Measurements from ENCODE around the gene CAMKK1. TPM values are rescaled to one million over a fixed set of nuclear protein-coding genes. Genes with fewer than 3 reads are reported as not detected.

The CAMKK1 gene
- total and polyA plus RNA-seq, 9 of the 15 experiments (the other 6 are each of a cell fraction or from before 2014, with no cell fraction given): 0.34 to 7.5 (median 4.9) TPM

- Histone ChIP-seq H3K9me3 (replicated peaks; ENCODE audit: control insufficient read depth, insufficient read depth, low read depth, low read length) (no peaks in the 10 kb centered on the region), H3K27me3 (ENCODE audit: control insufficient read depth in 2 of 2, insufficient read depth in 2 of 2, low read length in 2 of 2) (no peaks in the 10 kb centered on the region), H3K4me2 (ENCODE audit: insufficient read depth, low read length) (no peak overlapping the region), H3K4me3 (no peak overlapping the region), H3K9ac (ENCODE audit: insufficient read depth in 1 of 2, low read depth in 2 of 2, low read length in 2 of 2) (peak overlapping the region in 1 of 2 experiments; percentile 52; a peak in 1 of 4 replicates), H4K20me1 (replicated peaks; ENCODE audit: control insufficient read depth, insufficient read depth, low read length) (no peaks in the 10 kb centered on the region), H3K27ac (ENCODE audit: extremely low read depth, low read depth, low read length) (no peak overlapping the region), H3K79me2 (ENCODE audit: control insufficient read depth, insufficient read depth, low read length) (peaks cover 6% of the 10 kb centered on the region; the same call in 2 of the 3 replicates), H3K4me1 (replicated peaks in 1 of 2; ENCODE audit: control insufficient read depth in 2 of 2, insufficient read depth in 2 of 2, low read length in 2 of 2) (peaks cover 9 to 36% of the 10 kb centered on the region in 2 experiments; a peak in 4 of 5 replicates), H3K36me3 (ENCODE audit: control insufficient read depth, insufficient read depth, low read length) (no peaks in the 10 kb centered on the region), H3K9me1 (ENCODE audit: control insufficient read depth, insufficient read depth, low read length) (no peaks in the 10 kb centered on the region), H2AFZ (ENCODE audit: low read depth, low read length) (no peak overlapping the region)
- BruUV-seq (replicated peaks): no TSS peak
- DNase-seq (ENCODE audit: extremely low read depth in 1 of 4, low spot score in 3 of 4) (no peak), ATAC-seq (no peak), FAIRE-seq (no peak)
- in situ Hi-C loops (cut with MboI) (no loop called here), intact Hi-C loops (cut with micrococcal nuclease) (no loop called here)
- POLR2A ChIA-PET: no interaction called here
- 67% methylated on average over 6 of the region's 6 CpGs for WGBS (ENCODE audit: insufficient coverage, low coverage, missing lambda C conversion rate)
- CTCF ChIA-PET (ENCODE audit: low intra/inter-chr PET ratio): no interaction called here
- no peak for TF ChIP-seq BRF2 (IDR thresholded peaks at IDR 0.05; ENCODE audit: borderline replicate concordance, insufficient read depth, insufficient read length)
- no peak for TF ChIP-seq TRIM25 (IDR thresholded peaks at IDR 0.05; ENCODE audit: borderline replicate concordance)
- no peak for TF ChIP-seq KLF1 (tag; IDR thresholded peaks at IDR 0.05)
- no peak for TF ChIP-seq ZNF444 (CRISPR knock-in tag; IDR thresholded peaks at IDR 0.05)
- no peak for TF ChIP-seq PRDM10 (IDR thresholded peaks at IDR 0.05; ENCODE audit: partially characterized antibody)
- TF ChIP-seq TCF3 (CRISPR knock-in tag; IDR thresholded peaks at IDR 0.05): no peak
- no peak for TF ChIP-seq KHSRP (IDR thresholded peaks at IDR 0.05)
- no peak for TF ChIP-seq ZBED1 (IDR thresholded peaks at IDR 0.05)
- no peak for TF ChIP-seq ZZZ3 (IDR thresholded peaks at IDR 0.05)
- TF ChIP-seq HDAC6 (IDR thresholded peaks at IDR 0.05; ENCODE audit: low read depth, low read length): no peak
- TF ChIP-seq ZNF133 (CRISPR knock-in tag; IDR thresholded peaks at IDR 0.05): no peak
- TF ChIP-seq HBP1 (CRISPR knock-in tag; IDR thresholded peaks at IDR 0.05): no peak
- TF ChIP-seq HCFC1 (IDR thresholded peaks at IDR 0.05; ENCODE audit: low read depth, low read length): no peak
- TF ChIP-seq NFXL1 (CRISPR knock-in tag; IDR thresholded peaks at IDR 0.05): no peak
- no peak for TF ChIP-seq JUN (IDR thresholded peaks at IDR 0.05; ENCODE audit: borderline replicate concordance, low read depth, low read length)
- TF ChIP-seq JUN (CRISPR knock-in tag; IDR thresholded peaks at IDR 0.05; ENCODE audit: borderline replicate concordance): no peak
- TF ChIP-seq ZNF134 (CRISPR knock-in tag; conservative IDR thresholded peaks at IDR 0.05): no peak
Observed at GRCh38 chr17:3896968-3897235, 4.0 kb upstream of the CAMKK1 start.
